Neural cell (in vitro differentiated cells): Measurements from ENCODE around the gene CCDC7. TPM values are rescaled to one million over a fixed set of nuclear protein-coding genes. Genes with fewer than 3 reads are reported as not detected.

ENCODE experiments used
- H2AFZ ChIP-seq: fragments of 200-600, 300-800 bp; sonication (generic), shearing (Covaris generic); 2 replicates; pipeline ENCODE4 v1.6.0; 2014; ENCODE audit warnings: low read depth, mild to moderate bottlenecking, antibody characterized with exemption, low read length, moderate library complexity
- H3F3A ChIP-seq: fragments of 200-600 bp; shearing (Covaris generic); 2 replicates; pipeline ENCODE4 v1.6.1; 2016; ENCODE audit warnings: mild to moderate bottlenecking, moderate library complexity, mixed read lengths, antibody characterized with exemption, low read length; ENCODE audit not compliant: insufficient read depth, poor library complexity, severe bottlenecking
- H3K27ac ChIP-seq: fragments of 200-600, 300-800 bp; sonication (generic), shearing (Covaris generic); 2 replicates; pipeline ENCODE4 v1.5.1; 2014; ENCODE audit warnings: mild to moderate bottlenecking, low read length, moderate library complexity
- H3K27me3 ChIP-seq: fragments of 300-800, 200-600 bp; sonication (generic), shearing (Covaris generic); 2 replicates; pipeline ENCODE4 v1.6.0; 2014; ENCODE audit warnings: mild to moderate bottlenecking, low read depth, low read length, moderate library complexity; ENCODE audit not compliant: insufficient read depth
- H3K36me3 ChIP-seq: fragments of 300-800, 200-600 bp; sonication (generic), shearing (Covaris generic); 2 replicates; pipeline ENCODE4 v1.5.1; 2014; ENCODE audit warnings: mild to moderate bottlenecking, antibody characterized with exemption, low read length, moderate library complexity; ENCODE audit not compliant: insufficient read depth
- H3K4me2 ChIP-seq: fragments of 300-800, 200-600 bp; sonication (generic), shearing (Covaris generic); 2 replicates; pipeline ENCODE4 v1.6.0; 2014; ENCODE audit warnings: mild to moderate bottlenecking, low read length
- H3K4me3 ChIP-seq: fragments of 300-800, 200-600 bp; sonication (generic), shearing (Covaris generic); 2 replicates; pipeline ENCODE4 v1.5.1; 2014; ENCODE audit warnings: mild to moderate bottlenecking, low read length, moderate library complexity
- H3K79me2 ChIP-seq: fragments of 200-600 bp; shearing (Covaris generic); replicated peaks from 2 replicates; pipeline ENCODE4 v1.6.0; 2014; ENCODE audit warnings: mild to moderate bottlenecking, low read length, moderate library complexity; ENCODE audit not compliant: insufficient read depth
- H3K9ac ChIP-seq: fragments of 300-800, 200-600 bp; sonication (generic), shearing (Covaris generic); 2 replicates; pipeline ENCODE4 v1.6.1; 2016; ENCODE audit warnings: mild to moderate bottlenecking, low read length, mixed read lengths
- H3K9me2 ChIP-seq: fragments of 200-600 bp; shearing (Covaris generic); 2 replicates; pipeline ENCODE4 v1.6.1; 2016; ENCODE audit warnings: mild to moderate bottlenecking, low read length, mixed read lengths; ENCODE audit not compliant: insufficient read depth
- H3K9me3 ChIP-seq: fragments of 200-600, 300-800 bp; sonication (generic), shearing (Covaris generic); 2 replicates; pipeline ENCODE4 v1.6.1; 2016; ENCODE audit warnings: mild to moderate bottlenecking, mixed run types, low read length, moderate library complexity, mixed read lengths
- H4K20me1 ChIP-seq: fragments of 200-600 bp; shearing (Covaris generic); 2 replicates; pipeline ENCODE4 v1.6.1; 2016; ENCODE audit warnings: mild to moderate bottlenecking, mixed run types; ENCODE audit not compliant: insufficient read depth
- CTCF ChIP-seq: fragments of 450-650 bp; IDR thresholded peaks from 2 replicates; pipeline ENCODE4 v1.5.1; 2014; ENCODE audit warnings: antibody characterized with exemption, mild to moderate bottlenecking, moderate library complexity; ENCODE audit not compliant: poor library complexity, severe bottlenecking
- EP300 ChIP-seq: fragments of 450-650 bp; conservative IDR thresholded peaks from 2 replicates; pipeline ENCODE4 v1.6.1; 2014; ENCODE audit warnings: antibody characterized with exemption, mild to moderate bottlenecking, moderate library complexity; ENCODE audit not compliant: poor library complexity, severe bottlenecking
- EZH2 ChIP-seq: fragments of 200-600, 300-800 bp; shearing (Covaris generic), sonication (generic); IDR thresholded peaks from 2 replicates; pipeline ENCODE4 v1.6.1; 2014; ENCODE audit warnings: antibody characterized with exemption, low read length, borderline replicate concordance, mild to moderate bottlenecking; ENCODE audit not compliant: insufficient read depth, poor library complexity, severe bottlenecking
- MXI1 ChIP-seq: fragments of 450-650 bp; conservative IDR thresholded peaks from 2 replicates; pipeline ENCODE4 v1.6.1; 2014; ENCODE audit warnings: antibody characterized with exemption, mild to moderate bottlenecking; ENCODE audit not compliant: poor library complexity, severe bottlenecking
- POLR2AphosphoS5 ChIP-seq: IDR thresholded peaks from 2 replicates; pipeline ENCODE4 v1.6.1; 2012
- RAD21 ChIP-seq: fragments of 450-650 bp; conservative IDR thresholded peaks from 2 replicates; pipeline ENCODE4 v1.6.1; 2014; ENCODE audit warnings: antibody characterized with exemption, mild to moderate bottlenecking, moderate library complexity
- REST ChIP-seq: IDR thresholded peaks from 2 replicates; pipeline ENCODE4 v1.6.1; 2012; ENCODE audit warnings: borderline replicate concordance
- SMC3 ChIP-seq: fragments of 450-650 bp; conservative IDR thresholded peaks from 2 replicates; pipeline ENCODE4 v1.6.1; 2014; ENCODE audit warnings: antibody characterized with exemption, mild to moderate bottlenecking, moderate library complexity; ENCODE audit not compliant: poor library complexity
- TAF1 ChIP-seq: IDR thresholded peaks from 2 replicates; pipeline ENCODE4 v1.6.1; 2012; ENCODE audit warnings: low read depth
- polyA plus RNA-seq: library from polyadenylated mRNA; depleted of rRNA; stranded (reverse); fragments of >200 nt; gene quantifications from 2 replicates; pipeline ENCODE4 v1.2.3, GENCODE V29; 2014

The CCDC7 gene
- polyA plus RNA-seq, 1 donor from 2014 or later: 5.1 TPM

DNA sequence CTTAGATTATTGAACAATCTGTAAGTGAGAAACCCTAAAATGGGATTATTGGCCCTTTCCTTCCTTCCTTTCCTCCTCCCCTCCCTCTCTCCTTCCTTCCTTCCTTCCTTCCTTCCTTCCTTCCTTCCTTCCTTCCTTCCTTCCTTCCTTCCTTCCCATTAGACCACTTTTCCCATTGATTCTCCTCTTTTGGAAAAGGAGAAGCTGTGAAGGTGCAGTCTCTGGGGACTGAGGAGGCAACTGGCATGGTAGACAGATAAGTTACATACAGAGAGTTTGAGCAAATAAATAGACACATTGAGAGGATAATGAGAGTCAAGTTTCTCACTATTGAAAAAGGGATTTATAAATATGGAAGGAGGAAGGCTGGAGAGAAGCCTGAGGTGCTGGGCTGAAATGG lies 45.0 kb upstream of the CCDC7 start:
- no peak overlapping the region for H3K4me2 ChIP-seq
- no peaks in the 10 kb centered on the region for H4K20me1 ChIP-seq
- no peaks in the 10 kb centered on the region for H3K27me3 ChIP-seq
- H3K36me3 ChIP-seq: no peaks in the 10 kb centered on the region
- H3K27ac ChIP-seq: no peak overlapping the region
- H3K9ac ChIP-seq: no peak overlapping the region
- H3K9me3 ChIP-seq: no peaks in the 10 kb centered on the region
- H3K4me3 ChIP-seq: no peak overlapping the region
- H3F3A ChIP-seq: no peaks in the 10 kb centered on the region
- TF ChIP-seq REST (no peak), POLR2AphosphoS5 (no peak), TAF1 (no peak), RAD21 (no peak), MXI1 (no peak), SMC3 (no peak), CTCF (no peak), EZH2 (no peak), EP300 (no peak)
- H3K79me2 ChIP-seq: no peaks in the 10 kb centered on the region
- no peak overlapping the region for H2AFZ ChIP-seq
- no peaks in the 10 kb centered on the region for H3K9me2 ChIP-seq

- TF ChIP-seq RAD21 (no peak), CTCF (no peak), SMC3 (no peak), REST (no peak), MXI1 (no peak), POLR2AphosphoS5 (no peak), EP300 (no peak), EZH2 (no peak), TAF1 (no peak)
- Histone ChIP-seq H3K9me2 (no peaks in the 10 kb centered on the region), H3K27me3 (no peaks in the 10 kb centered on the region), H3K36me3 (no peaks in the 10 kb centered on the region), H2AFZ (no peak overlapping the region), H3K9ac (no peak overlapping the region), H4K20me1 (no peaks in the 10 kb centered on the region), H3K4me2 (no peak overlapping the region), H3F3A (no peaks in the 10 kb centered on the region), H3K27ac (no peak overlapping the region), H3K9me3 (no peaks in the 10 kb centered on the region), H3K4me3 (no peak overlapping the region), H3K79me2 (no peaks in the 10 kb centered on the region)
These were observed 43.4 kb upstream of the CCDC7 start for GRCh38 chr10:32402499-32402898.
